Stomach (tissue), 9 donors: Measurements from ENCODE around the gene TRIM17. TPM values are rescaled to one million over a fixed set of nuclear protein-coding genes. Genes with fewer than 3 reads are reported as not detected.

Source experiments
- DNase-seq, 2 donors: peaks; one replicate each; pipeline versions ENCODE4 v3.0.0 to v3.0.0-alpha.2; 2013 to 2019
- H3K27ac ChIP-seq, 5 donors: fragments of 200-600 bp in 4 of 5; sonication (generic) in 4 of 5; one replicate each; pipeline ENCODE4 v1.5.1; 2013 to 2019; ENCODE audit warnings: mild to moderate bottlenecking in 1 of 5, moderate library complexity in 1 of 5
- H3K27me3 ChIP-seq, 3 donors: fragments of 200-600 bp; sonication (generic); one replicate each; pipeline ENCODE4 v1.5.1; 2017 to 2019; ENCODE audit warnings: mixed run types in 1 of 3
- H3K36me3 ChIP-seq, 4 donors: fragments of 200-600 bp; sonication (generic); 1 replicate in 3 of 4; 2 replicates in 1 of 4; pipeline ENCODE4 v1.5.1; 2016 to 2019
- H3K4me1 ChIP-seq, 4 donors: fragments of 200-600 bp; sonication (generic); one replicate each; pipeline ENCODE4 v1.5.1; 2016 to 2019
- H3K4me3 ChIP-seq, 4 donors: fragments of 200-600 bp; sonication (generic) in 3 of 4; one replicate each; pipeline ENCODE4 v1.5.1; 2016 to 2019; ENCODE audit warnings: mild to moderate bottlenecking in 1 of 4
- H3K9me3 ChIP-seq, 4 donors: fragments of 200-600 bp; sonication (generic); one replicate each; pipeline ENCODE4 v1.5.1; 2016 to 2019
- EP300 ChIP-seq: sonication (generic); formaldehyde crosslinking; IDR thresholded peaks from one replicate; pipeline ENCODE4 v1.6.1; 2017; ENCODE audit warnings: antibody characterized with exemption
- POLR2A ChIP-seq, 4 donors: fragments of 450-650 bp; IDR thresholded peaks; one replicate each; pipeline ENCODE4 v1.6.1; 2016; ENCODE audit warnings: antibody characterized with exemption in 4 of 4, control low read depth in 2 of 4, mild to moderate bottlenecking in 1 of 4, moderate library complexity in 1 of 4
- POLR2AphosphoS5 ChIP-seq, 3 donors: sonication (generic); formaldehyde crosslinking; IDR thresholded peaks; one replicate each; pipeline ENCODE4 v1.6.1; 2016; ENCODE audit warnings: antibody characterized with exemption in 3 of 3
- WGBS, 5 donors: extraction: QIAGEN DNeasy Blood & Tissue Kit in 3 of 5; methylation state at CpG; one replicate each; pipeline versions ENCODE4 v1.1.5 to v1.1.7; 2013 to 2018; 5-methylcytosine and 5-hydroxymethylcytosine counted together
- intact Hi-C: fragments of 100-400 bp; cut with DNase I; formaldehyde crosslinking; loops from one replicate; pipeline ENCODE4 v1.15.1; 2023; ENCODE audit warnings: low total_unique reads
- polyA plus RNA-seq, 3 donors: library from polyadenylated mRNA; stranded (reverse); fragments of 200-250 nt; gene quantifications; one replicate each; pipeline ENCODE4 v1.2.3, GENCODE V29; 2013
- total RNA-seq, 5 donors: library from RNA; depleted of rRNA; stranded (reverse); fragments of >200 nt; gene quantifications; one replicate each; pipeline versions ENCODE4 v1.1.0 to v1.2.3, GENCODE V29; 2014 to 2016
- TF ChIP-seq, protein P1 (sequence below), 7 experiments: fragments of 450-650 bp in 4 of 7; fragments of 200-600 bp in 3 of 7; sonication (generic) in 3 of 7; IDR thresholded peaks; one replicate each; pipeline ENCODE4 v1.5.1; 2016 to 2019; ENCODE audit warnings: antibody characterized with exemption in 7 of 7, control low read depth in 2 of 7, mild to moderate bottlenecking in 1 of 7
- donor health status: healthy with polysubstance abuse.
- donor health status: Bipolar disorder and iron deficiency.
- donor health status: healthy.

TRIM17 gene
- total and polyA plus RNA-seq, 8 donors, result 1.2 to 6.2 (median 1.8) TPM; not detected in 3

GRCh38 chr1:228401782-228402640 is 14.7 kb downstream of the TRIM17 start:
- no peak for DNase-seq
- no peak overlapping the region for H3K4me3 ChIP-seq
- TF ChIP-seq POLR2AphosphoS5 (IDR thresholded peaks at IDR 0.05) (no peak), POLR2A (IDR thresholded peaks at IDR 0.05) (no peak), EP300 (no peak)
- TF ChIP-seq, protein P1, sequence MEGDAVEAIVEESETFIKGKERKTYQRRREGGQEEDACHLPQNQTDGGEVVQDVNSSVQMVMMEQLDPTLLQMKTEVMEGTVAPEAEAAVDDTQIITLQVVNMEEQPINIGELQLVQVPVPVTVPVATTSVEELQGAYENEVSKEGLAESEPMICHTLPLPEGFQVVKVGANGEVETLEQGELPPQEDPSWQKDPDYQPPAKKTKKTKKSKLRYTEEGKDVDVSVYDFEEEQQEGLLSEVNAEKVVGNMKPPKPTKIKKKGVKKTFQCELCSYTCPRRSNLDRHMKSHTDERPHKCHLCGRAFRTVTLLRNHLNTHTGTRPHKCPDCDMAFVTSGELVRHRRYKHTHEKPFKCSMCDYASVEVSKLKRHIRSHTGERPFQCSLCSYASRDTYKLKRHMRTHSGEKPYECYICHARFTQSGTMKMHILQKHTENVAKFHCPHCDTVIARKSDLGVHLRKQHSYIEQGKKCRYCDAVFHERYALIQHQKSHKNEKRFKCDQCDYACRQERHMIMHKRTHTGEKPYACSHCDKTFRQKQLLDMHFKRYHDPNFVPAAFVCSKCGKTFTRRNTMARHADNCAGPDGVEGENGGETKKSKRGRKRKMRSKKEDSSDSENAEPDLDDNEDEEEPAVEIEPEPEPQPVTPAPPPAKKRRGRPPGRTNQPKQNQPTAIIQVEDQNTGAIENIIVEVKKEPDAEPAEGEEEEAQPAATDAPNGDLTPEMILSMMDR (IDR thresholded peaks at IDR 0.05), result no peak
- H3K36me3 ChIP-seq, result peaks cover 27 to 71% (median 54%) of the 10 kb centered on the region in 4 donors
- H3K4me1 ChIP-seq, result peaks cover 11 to 54% (median 36%) of the 10 kb centered on the region in 4 donors
- H3K27ac ChIP-seq, result no peak overlapping the region
- H3K27me3 ChIP-seq, result no peaks in the 10 kb centered on the region
- WGBS, 5 donors, result 92 to 96% (median 93%) methylated on average over 7 to 14 of the region's 14 CpGs
- intact Hi-C loops, result no loop called here
- H3K9me3 ChIP-seq, result no peaks in the 10 kb centered on the region

DNA sequence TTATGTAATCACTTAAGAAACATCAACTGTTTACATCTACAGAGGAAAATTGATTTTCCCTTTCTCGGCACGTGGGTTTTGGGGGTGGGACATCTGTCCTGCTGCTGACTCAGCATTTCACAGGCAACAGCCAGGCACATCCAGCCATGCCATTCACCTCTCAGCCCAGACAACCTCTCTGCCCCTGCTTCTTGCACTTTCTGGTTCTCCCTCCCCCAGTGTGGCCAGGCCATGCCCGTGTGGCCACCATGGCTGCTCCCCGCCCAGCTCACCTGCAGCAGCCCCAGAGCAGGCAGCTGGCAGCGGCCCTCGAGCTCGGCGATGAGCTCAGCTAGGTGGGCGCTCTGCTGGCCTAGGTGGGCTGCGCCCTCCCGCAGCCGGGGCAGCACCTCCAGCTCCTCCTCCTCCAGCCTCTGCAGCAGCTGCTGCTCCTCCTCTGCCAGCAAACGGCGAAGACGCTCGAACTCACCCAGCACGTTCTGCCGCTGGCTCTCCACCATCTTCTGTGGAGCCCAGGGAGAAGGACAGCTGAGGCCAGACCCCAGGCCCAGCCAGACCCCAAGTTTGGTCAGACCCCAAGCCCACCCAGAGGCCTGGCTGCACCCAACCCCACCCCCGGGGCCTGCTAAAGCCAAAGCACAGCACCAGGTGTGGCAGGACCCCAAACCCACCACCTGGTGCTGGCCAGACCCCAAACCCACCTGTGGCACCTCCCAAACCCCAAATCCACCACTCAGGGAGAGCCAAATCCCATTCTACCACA is 15.8 kb downstream of the TRIM17 start:
- WGBS, 5 donors, result 77 to 92% (median 89%) methylated on average over 4 to 19 of the region's 19 CpGs
- Histone ChIP-seq H3K27me3 (no peaks in the 10 kb centered on the region), H3K4me3 (no peak overlapping the region), H3K36me3 (peaks cover 38 to 82% (median 66%) of the 10 kb centered on the region in 4 donors), H3K9me3 (no peaks in the 10 kb centered on the region), H3K27ac (no peak overlapping the region), H3K4me1 (peaks cover 11 to 52% (median 33%) of the 10 kb centered on the region in 4 donors)
- intact Hi-C loops, result no loop called here
- TF ChIP-seq POLR2A (IDR thresholded peaks at IDR 0.05) (no peak), POLR2AphosphoS5 (IDR thresholded peaks at IDR 0.05) (no peak), EP300 (no peak)
- TF ChIP-seq, protein P1 (IDR thresholded peaks at IDR 0.05), result no peak
- DNase-seq, result no peak

- Histone ChIP-seq H3K36me3 (peaks cover 43 to 88% (median 72%) of the 10 kb centered on the region in 4 donors), H3K4me3 (no peak overlapping the region), H3K9me3 (no peaks in the 10 kb centered on the region), H3K4me1 (peaks cover 5 to 46% (median 27%) of the 10 kb centered on the region in 4 donors), H3K27ac (no peak overlapping the region), H3K27me3 (no peaks in the 10 kb centered on the region)
- DNase-seq, result no peak
- 90 to 95% (median 91%) methylated on average over 8 to 11 of the region's 11 CpGs for WGBS, 5 donors
- intact Hi-C loops, result no loop called here
- TF ChIP-seq EP300 (no peak), POLR2A (IDR thresholded peaks at IDR 0.05) (no peak), POLR2AphosphoS5 (IDR thresholded peaks at IDR 0.05) (no peak)
- TF ChIP-seq, protein P1 (IDR thresholded peaks at IDR 0.05), result no peak
These were observed 16.4 kb downstream of the TRIM17 start for GRCh38 chr1:228400237-228400651.

DNA sequence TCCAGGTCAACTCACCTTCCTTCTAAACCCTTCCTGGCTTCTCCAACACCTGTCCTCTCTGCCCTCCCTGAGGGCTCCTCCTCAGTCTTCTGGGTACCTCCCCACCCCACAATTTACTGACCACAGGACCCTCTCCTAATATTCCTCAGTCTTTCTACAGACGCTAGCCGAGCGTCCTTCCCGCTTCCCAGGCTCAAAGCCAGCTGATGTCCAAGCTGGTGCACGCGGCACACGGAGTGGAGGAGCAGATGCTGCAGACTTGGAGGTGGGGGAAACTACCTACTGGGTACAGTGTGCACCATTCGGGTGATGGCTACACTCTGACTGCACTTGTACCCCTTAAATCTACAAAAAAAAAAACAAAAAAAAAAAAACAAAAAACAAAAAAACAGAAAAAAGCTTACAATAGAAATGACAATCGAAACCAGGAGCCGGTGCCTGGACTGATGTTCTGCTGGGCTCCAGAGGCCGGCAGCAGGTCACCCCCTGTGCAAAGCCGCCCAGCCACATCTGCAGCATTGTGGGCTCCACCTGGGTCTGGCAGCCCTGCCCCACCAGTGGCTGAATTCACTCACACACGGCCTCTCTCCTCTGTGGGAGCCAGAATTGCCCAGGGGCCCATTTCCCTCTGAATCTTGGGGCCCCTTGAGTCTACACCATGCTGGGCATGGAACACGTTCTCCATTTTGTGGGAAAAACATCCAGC is 17.0 kb downstream of the TRIM17 start:
- Histone ChIP-seq H3K4me1 (peaks cover 0 to 40% (median 22%) of the 10 kb centered on the region in 4 donors), H3K9me3 (no peaks in the 10 kb centered on the region), H3K27me3 (no peaks in the 10 kb centered on the region), H3K4me3 (no peak overlapping the region), H3K36me3 (peaks cover 43 to 94% (median 78%) of the 10 kb centered on the region in 4 donors), H3K27ac (no peak overlapping the region)
- 93 to 96% (median 95%) methylated on average over 13 to 14 of the region's 14 CpGs for WGBS, 5 donors
- intact Hi-C loops, result no loop called here
- TF ChIP-seq EP300 (no peak), POLR2AphosphoS5 (IDR thresholded peaks at IDR 0.05) (no peak), POLR2A (IDR thresholded peaks at IDR 0.05) (no peak)
- TF ChIP-seq, protein P1 (IDR thresholded peaks at IDR 0.05), result no peak
- no peak for DNase-seq
